Measurements from ENCODE around the gene SLC30A7. TPM values are rescaled to one million over a fixed set of nuclear protein-coding genes. Genes with fewer than 3 reads are reported as not detected.

The SLC30A7 gene
- total RNA-seq, 1 experiment from 2014 or later = 26.6 TPM

DNA sequence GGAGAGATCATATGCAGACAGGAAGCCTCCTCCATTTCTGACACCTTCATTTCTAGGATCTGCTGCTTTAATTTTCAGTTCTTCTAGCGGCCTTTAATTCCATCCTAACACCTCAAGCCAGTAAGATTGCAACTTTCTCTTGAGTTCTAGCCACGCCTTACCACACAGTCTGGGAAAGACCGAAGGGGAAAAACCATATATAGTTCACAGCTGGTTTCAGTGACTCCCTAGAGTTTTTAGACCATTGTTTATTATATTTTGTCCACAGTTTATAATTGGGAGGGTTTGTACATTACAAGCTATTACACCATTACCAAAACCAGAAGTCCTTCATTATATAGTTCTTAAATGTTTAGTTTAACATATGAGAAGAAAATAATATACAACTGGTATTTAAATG, 92.2 kb downstream of the SLC30A7 start:
- DNase-seq = no peak
- Histone ChIP-seq H3K27me3 (no peaks in the 10 kb centered on the region), H3K9me3 (no peaks in the 10 kb centered on the region), H3K4me3 (no peak overlapping the region), H3K36me3 (peaks cover 33% of the 10 kb centered on the region)

DNA sequence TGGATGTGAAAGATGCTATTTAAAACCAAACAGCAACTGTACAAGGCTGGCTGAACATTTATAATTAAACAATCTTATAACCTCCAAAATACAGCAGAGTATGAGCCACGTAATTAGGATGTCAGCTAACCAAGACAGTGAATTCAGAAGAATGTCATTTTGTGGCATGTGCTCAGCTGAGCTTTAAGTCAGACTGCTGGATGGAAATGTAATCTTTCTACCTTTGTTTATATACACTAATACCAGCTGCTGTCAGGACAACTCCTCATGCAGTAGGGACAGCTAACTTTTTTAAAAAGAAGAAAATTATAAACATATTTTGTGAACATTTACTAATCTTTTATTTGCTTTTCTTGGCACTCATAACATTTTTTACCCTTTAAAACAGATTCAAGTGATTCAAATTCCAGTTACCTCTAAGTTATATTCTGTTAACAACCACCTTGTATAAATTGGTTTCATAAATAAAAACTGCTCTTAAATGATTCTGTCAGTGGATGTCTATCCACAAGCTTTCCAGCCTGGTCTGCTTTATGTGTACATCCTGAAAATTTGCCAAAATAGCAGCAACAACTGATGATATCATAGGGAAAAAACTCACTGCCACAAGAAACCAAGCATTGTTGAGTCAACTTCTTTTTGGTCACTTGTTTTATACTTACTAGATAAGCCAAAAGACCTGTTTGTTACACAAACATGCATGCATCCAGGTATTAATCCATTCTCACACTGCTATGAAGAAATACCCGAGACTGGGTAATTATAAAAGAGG, 93.6 kb downstream of the SLC30A7 start:
- H3K36me3 ChIP-seq = peaks cover 30% of the 10 kb centered on the region
- no peaks in the 10 kb centered on the region for H3K9me3 ChIP-seq
- no peak for DNase-seq
- H3K4me3 ChIP-seq = no peak overlapping the region
- no peaks in the 10 kb centered on the region for H3K27me3 ChIP-seq

DNA sequence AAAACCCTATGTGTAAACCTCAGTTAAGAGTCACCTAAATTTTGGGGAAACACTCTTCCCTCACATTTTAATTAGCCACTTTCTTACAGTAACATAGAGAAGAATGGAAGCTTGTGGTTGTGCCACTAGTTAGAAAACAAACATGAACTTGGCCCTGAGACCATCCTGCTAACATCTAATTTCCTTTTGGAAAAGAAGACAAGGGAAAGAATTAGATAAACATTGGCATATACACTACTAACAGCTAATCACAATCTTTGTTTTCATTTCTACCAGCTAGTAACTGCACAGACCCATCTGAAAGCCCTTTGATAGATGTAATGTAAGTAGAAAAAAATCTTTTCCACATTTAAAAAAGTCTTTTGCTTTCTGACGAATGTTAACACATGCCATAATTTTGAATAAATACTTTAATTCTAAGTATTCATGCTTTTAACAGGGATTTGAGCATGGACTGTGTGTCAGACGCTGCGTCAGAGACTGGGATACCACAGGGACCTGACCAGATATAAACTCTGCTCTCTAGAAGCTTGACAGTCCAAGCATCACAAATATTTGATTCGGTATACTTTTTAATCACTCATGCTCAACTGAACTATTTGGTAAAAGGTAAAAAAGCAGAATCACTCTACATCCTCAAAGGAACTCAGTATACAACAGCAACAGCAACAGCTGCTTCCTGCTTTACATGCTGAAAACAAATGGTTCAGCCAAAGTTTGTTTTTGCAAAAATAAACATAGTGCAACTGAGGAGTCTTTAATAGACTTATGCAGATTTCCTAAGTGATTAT, 99.5 kb downstream of the SLC30A7 start:
- Histone ChIP-seq H3K27me3 (no peaks in the 10 kb centered on the region), H3K4me3 (no peak overlapping the region), H3K36me3 (peaks cover 35% of the 10 kb centered on the region), H3K9me3 (no peaks in the 10 kb centered on the region)
- no peak for DNase-seq

DNA sequence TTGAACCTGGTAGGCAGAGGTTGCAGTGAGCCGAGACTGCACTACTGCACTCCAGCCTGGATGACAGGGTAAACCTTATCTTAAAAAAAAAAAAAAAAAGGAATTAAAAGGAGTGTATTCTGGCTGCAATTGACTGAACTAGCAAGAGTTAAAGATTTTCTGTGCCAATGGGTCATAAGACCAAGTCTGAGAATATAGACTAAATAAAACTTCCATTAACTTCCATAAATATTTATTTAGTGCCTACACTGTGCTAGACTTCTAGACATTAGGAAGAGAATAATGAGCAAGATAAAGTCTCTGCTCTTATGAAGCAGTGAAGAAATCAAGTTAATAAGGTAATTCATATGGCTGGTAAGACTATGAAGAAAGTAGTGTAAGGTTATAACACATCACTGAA, 102.5 kb downstream of the SLC30A7 start:
- Histone ChIP-seq H3K27me3 (no peaks in the 10 kb centered on the region), H3K4me3 (no peak overlapping the region), H3K9me3 (no peaks in the 10 kb centered on the region), H3K36me3 (peaks cover 35% of the 10 kb centered on the region)
- no peak for DNase-seq

DNA sequence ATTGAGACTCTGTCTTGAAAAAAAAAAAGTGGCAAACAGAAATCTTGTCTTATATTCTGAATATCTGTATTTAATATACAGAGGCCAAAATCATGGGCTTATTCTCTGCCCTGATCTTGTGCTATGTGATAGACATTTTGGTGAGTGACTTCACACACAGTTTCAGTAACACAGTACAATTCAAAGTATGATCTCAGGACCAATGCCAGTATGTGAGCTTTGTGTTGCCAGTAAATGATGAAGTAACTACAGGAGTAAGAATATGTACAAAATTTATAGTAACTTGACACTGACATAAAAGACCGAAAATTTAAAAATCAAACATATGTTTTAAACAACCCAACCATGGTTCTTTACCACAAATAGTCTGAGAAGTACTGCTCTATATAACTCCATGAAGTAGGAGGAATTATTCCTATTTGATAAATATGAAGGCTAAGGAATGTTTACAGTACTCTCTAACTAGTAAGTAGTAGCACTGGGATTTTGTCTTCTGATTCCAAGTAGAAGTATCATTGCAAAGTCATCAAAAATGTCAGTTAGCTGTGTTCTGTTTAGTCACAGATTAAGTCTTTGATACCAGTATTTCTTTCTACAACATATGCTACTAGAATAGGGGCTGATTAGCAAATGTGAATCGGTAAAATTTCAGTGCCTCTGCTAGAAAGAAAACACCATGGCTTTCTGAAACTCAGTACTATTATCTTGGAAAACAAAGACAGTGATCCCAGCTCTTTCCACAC, 104.4 kb downstream of the SLC30A7 start:
- Histone ChIP-seq H3K36me3 (peaks cover 36% of the 10 kb centered on the region), H3K27me3 (no peaks in the 10 kb centered on the region), H3K4me3 (no peak overlapping the region), H3K9me3 (no peaks in the 10 kb centered on the region)
- no peak for DNase-seq

DNA sequence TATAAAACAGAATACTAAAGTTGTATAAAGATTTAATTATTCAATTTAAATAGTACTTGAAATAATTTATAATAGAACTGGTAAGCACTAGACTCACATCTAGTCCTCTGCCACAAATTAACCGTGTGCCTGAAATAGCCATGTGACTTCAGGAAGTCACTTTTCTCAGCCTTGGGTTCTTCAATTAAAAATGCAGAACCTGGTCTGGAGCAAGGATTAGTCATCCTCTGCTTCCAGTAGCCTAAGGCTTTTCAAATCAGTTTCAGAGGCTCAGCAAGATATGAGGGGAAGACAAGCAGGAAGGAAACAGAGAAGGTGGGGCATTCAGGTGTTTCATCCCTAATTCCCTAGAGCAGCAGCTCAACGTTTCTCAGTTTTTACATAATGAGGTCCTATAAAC, 106.7 kb downstream of the SLC30A7 start:
- no peak for DNase-seq
- Histone ChIP-seq H3K27me3 (no peaks in the 10 kb centered on the region), H3K36me3 (peaks cover 33% of the 10 kb centered on the region), H3K9me3 (no peaks in the 10 kb centered on the region), H3K4me3 (no peak overlapping the region)

DNA sequence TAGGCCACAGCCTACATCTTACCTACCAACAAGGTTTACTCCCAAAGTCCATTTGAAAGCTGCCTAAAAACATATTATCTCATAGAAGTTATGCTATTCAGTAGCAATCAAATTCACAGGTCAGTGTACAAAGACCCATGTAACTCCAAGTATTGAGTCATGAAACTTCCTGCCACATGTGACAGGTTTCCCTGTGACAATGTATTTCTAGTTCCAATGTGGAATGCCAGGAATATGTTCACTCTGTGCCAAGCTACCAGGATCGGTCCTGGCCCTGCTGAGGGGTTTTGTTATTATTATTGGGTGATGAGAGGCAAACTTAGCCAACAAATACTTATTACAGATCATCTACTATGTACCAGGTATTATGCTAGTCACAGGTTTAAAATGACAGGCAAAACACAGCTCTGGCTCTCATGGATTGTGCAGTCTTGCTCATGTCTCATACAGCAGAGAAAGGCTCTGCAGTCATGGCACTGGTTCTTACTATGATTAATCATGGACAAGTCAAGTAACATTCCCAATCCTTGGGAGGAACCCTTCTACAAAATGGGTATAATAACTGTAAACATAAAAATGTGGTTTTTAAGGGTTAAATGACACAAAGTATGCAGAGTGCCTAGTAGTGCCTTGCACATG, 107.2 kb downstream of the SLC30A7 start:
- Histone ChIP-seq H3K9me3 (no peaks in the 10 kb centered on the region), H3K4me3 (no peak overlapping the region), H3K27me3 (no peaks in the 10 kb centered on the region), H3K36me3 (peaks cover 29% of the 10 kb centered on the region)
- no peak for DNase-seq

DNA sequence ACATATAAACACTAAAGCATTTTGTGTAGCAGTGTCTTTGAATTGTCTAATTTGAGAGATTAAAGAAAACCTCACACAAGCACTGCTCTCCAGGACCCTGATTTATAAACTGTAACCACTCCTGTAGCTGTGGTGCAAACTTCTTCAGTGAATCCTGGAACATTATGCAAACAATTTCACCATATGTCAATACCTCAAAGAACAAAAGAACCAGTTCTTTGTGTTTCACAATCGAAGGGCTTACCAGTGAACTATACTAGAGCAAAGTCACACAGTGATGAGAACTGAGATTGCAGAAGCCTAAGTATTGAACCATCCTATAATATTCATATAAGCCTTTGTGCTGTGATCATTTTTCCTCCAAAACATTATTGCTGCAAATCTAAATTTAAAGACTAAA, 108.2 kb downstream of the SLC30A7 start:
- no peak for DNase-seq
- no peaks in the 10 kb centered on the region for H3K9me3 ChIP-seq
- no peak overlapping the region for H3K4me3 ChIP-seq
- H3K36me3 ChIP-seq = peaks cover 23% of the 10 kb centered on the region
- H3K27me3 ChIP-seq = no peaks in the 10 kb centered on the region

DNA sequence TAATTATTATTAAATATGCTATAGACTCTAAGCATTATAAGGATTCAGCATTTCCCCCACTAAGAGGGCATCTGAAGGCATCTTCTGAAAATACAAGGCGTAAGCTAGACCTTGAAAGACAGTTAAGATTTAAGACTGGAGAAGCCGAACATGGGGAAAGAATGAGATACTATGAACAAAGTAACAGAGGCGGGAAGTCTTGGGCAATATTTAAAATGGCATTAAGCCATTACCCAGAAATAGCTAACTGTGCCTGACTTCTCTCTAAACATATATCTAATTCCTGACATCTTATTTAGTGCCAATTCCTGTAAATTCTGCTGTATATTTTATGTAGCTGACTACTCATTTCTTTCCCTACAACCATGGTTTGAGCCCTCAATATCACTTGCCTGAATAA, 108.8 kb downstream of the SLC30A7 start:
- no peak for DNase-seq
- Histone ChIP-seq H3K36me3 (peaks cover 22% of the 10 kb centered on the region), H3K9me3 (no peaks in the 10 kb centered on the region), H3K4me3 (no peak overlapping the region), H3K27me3 (no peaks in the 10 kb centered on the region)

DNA sequence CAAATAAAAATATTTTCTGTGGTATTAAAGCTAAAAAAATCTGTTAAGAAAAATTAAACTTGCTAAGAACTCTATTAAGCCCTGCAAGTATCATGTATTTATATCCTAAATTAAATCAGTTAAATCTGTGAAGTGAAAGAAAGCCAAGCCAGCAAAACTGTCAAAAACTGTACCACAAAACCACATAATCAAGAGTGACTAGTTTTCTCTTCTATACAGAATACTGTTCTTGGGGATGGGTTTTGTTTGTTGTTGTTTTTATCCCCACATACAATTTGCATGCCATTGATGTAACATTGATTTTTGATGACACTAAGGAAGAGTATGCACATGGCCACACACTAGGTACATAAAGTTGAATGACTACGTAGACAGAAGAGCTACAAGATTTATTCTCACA, 109.3 kb downstream of the SLC30A7 start:
- peaks cover 24% of the 10 kb centered on the region for H3K36me3 ChIP-seq
- H3K4me3 ChIP-seq = no peak overlapping the region
- H3K27me3 ChIP-seq = no peaks in the 10 kb centered on the region
- H3K9me3 ChIP-seq = no peaks in the 10 kb centered on the region
- DNase-seq = no peak

DNA sequence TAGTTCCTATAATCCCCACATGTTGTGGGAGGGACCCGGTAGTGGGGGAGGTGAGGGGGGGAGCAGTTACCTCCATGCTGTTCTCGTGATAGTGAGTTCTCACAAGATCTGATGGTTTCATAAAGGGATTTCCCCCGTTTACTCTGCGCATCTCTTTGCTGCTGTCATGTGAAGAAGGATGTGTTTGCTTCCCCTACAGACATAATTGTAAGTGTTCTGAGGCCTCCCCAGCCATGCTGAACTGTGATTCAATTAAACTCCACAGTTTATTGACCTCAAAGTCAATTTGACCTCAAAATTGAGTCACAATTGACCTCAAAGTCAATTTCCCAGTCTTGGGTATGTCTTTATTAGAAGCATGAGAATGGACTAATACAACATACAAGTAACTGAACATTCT, 110.0 kb downstream of the SLC30A7 start:
- no peaks in the 10 kb centered on the region for H3K27me3 ChIP-seq
- H3K9me3 ChIP-seq = no peaks in the 10 kb centered on the region
- H3K36me3 ChIP-seq = peaks cover 20% of the 10 kb centered on the region
- H3K4me3 ChIP-seq = no peak overlapping the region
- no peak for DNase-seq

DNA sequence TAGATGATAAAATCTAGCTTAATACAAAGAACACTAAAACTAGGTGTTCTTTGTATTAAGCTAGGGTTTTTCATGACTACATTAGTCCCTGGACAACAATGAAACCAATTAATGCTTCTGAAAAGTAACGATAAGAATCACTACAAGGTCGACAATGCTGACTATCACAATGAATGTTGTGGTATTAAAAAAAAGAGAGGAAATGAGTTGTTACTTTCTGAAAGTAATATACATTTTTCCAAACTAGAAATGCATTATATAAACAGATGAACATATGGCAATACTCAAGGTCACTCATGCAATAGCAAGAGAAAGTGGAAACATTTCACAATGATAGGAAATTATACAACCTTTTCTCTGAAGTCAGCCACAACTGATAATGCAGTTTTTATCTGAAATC, 110.7 kb downstream of the SLC30A7 start:
- no peak for DNase-seq

DNA sequence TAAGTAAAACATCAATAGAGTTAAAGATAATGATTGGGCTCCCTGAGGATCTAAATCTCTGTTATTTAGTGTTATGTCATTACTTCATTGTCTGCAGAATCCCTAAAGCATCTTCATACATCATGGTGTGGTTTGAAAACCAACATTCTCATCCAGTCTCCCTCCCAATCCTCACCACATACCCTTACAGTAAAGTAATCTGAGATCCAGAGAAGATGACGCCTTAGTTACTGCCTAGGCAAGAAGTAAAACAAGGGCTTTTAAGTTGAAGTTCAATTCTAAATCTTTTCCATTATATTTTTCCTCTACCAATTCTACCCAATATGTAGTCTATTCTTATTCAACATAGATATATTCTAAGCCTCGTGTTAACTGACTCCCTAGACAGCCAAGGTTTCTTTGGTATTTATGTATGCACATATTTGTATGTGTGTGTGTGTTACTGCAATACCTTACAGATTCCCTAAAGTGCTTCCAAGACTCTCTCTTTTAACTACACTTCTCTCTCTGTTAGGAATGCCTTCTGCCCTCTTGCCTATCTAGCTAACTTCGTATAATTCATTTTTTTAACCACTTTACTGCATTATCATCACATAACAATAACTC, 112.4 kb downstream of the SLC30A7 start:
- DNase-seq = no peak
- H3K9me3 ChIP-seq = no peaks in the 10 kb centered on the region
- peaks cover 27% of the 10 kb centered on the region for H3K36me3 ChIP-seq
- H3K27me3 ChIP-seq = no peaks in the 10 kb centered on the region
- no peak overlapping the region for H3K4me3 ChIP-seq

More for the DNA sequence above, 110.7 kb downstream of the SLC30A7 start:
- H3K27me3 ChIP-seq = no peaks in the 10 kb centered on the region
- H3K36me3 ChIP-seq = peaks cover 23% of the 10 kb centered on the region
- H3K9me3 ChIP-seq = no peaks in the 10 kb centered on the region
- H3K4me3 ChIP-seq = no peak overlapping the region

DNA sequence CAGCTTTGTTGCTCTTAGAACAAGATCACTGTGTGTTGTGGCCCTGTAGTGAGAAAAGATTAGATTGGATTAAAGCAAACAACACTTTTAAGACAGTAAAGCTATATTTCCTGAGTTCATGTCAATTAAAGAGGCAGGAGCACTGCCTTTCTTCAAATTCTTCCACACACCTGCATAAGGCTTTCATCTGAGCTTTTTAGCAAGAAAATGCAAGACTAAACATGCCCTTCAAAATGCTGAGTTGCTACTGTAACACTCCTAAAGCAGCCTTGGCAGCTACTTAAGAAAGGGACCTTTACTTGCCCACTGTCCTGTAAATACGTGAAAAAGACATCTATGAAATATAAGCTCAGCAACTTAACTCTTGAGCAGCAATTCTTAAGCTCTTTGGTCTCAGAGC, 117.9 kb downstream of the SLC30A7 start:
- no peak for DNase-seq
- Histone ChIP-seq H3K36me3 (peaks cover 52% of the 10 kb centered on the region), H3K27me3 (no peaks in the 10 kb centered on the region), H3K9me3 (no peaks in the 10 kb centered on the region), H3K4me3 (no peak overlapping the region)

DNA sequence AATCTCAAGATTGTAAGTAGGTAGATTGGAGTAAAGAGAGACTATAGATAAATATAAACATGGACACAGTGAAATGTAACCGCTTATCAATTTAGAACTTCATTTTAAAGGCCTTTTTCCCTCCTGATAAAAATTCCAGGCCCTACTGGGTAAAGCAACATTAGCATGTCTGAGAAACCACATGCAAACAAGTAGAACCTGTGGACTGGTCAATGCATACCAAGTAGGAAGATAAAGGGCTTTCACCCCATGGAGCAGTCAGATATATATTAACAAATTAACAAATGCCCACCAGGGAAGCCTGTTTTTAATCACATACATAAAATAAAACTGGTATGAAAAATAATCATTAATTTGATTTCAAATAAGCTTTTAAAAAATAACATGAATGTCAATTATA, 121.6 kb downstream of the SLC30A7 start:
- Histone ChIP-seq H3K36me3 (peaks cover 52% of the 10 kb centered on the region), H3K4me3 (no peak overlapping the region), H3K9me3 (no peaks in the 10 kb centered on the region), H3K27me3 (no peaks in the 10 kb centered on the region)
- DNase-seq = no peak

DNA sequence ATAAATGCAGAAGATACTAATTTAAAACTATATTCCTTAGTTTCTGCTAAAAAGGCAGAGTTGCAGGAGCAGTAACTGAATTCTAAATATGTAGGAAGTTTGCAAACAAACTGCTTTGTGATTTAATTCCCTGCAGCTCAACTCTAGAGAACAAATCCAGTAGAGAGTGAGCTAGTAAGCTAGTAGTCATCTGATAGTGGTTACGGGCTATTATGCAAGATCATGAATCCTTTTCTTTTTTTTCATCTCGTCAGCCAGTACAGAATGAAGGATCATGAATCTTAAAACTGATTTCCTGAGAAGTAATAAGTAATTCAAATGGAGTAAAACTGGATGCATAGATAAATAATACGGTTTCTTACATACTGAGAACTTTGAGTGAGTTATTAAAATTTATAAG, 126.4 kb downstream of the SLC30A7 start:
- no peak for DNase-seq

More for the DNA sequence above, 126.4 kb downstream of the SLC30A7 start:
- no peak overlapping the region for H3K4me3 ChIP-seq
- no peaks in the 10 kb centered on the region for H3K27me3 ChIP-seq
- H3K9me3 ChIP-seq = no peaks in the 10 kb centered on the region
- peaks cover 32% of the 10 kb centered on the region for H3K36me3 ChIP-seq
